Left lung (tissue), 10 donors: ENCODE results near the gene PLEKHG1. TPM values are rescaled to one million over a fixed set of nuclear protein-coding genes. Genes with fewer than 3 reads are reported as not detected.

Experiments used
- ATAC-seq: fragments of 200-7000 bp; cut with Tn5 transposase; one replicate; pipeline ENCODE4 v1.9.1; 2020; ENCODE audit warnings: moderate library complexity
- DNase-seq, 4 donors: peaks; one replicate each; pipeline ENCODE4 v3.0.0-alpha.2; 2013 to 2020
- H3K27ac ChIP-seq, 2 donors: fragments of 200-600 bp; sonication (generic) in 1 of 2; one replicate each; pipeline versions ENCODE4 v1.5.0 to v1.8.0; 2020 to 2021
- H3K27me3 ChIP-seq, 2 donors: fragments of 200-600 bp; sonication (generic) in 1 of 2; one replicate each; pipeline versions ENCODE4 v1.5.0 to v1.8.0; 2020 to 2021
- H3K36me3 ChIP-seq, 2 donors: fragments of 200-600 bp; sonication (generic) in 1 of 2; one replicate each; pipeline versions ENCODE4 v1.5.0 to v1.8.0; 2020 to 2021
- H3K4me1 ChIP-seq, 2 donors: fragments of 200-600 bp; one replicate each; pipeline ENCODE4 v1.8.0; 2021
- H3K4me3 ChIP-seq, 2 donors: fragments of 200-600 bp; sonication (generic) in 1 of 2; one replicate each; pipeline versions ENCODE4 v1.5.0 to v1.8.0; 2020 to 2021; ENCODE audit warnings: mild to moderate bottlenecking in 1 of 2
- H3K9me3 ChIP-seq, 2 donors: fragments of 200-600 bp; sonication (generic) in 1 of 2; one replicate each; pipeline versions ENCODE4 v1.5.0 to v1.8.0; 2020 to 2021
- CTCF ChIP-seq, 2 donors: fragments of 200-600 bp; sonication (generic) in 1 of 2; IDR thresholded peaks; one replicate each; pipeline versions ENCODE4 v1.5.0 to v1.8.0; 2021; ENCODE audit warnings: antibody characterized with exemption in 2 of 2
- intact Hi-C, 2 donors: fragments of 100-400 bp; cut with DNase I; formaldehyde crosslinking; loops; one replicate each; pipeline versions ENCODE4 v1.11.2 to v1.14.2; 2022
- polyA plus RNA-seq, 6 donors: library from polyadenylated mRNA; unstranded; fragments of 120-200 nt; gene quantifications; one replicate each; pipeline ENCODE4 v1.2.1, GENCODE V29; 2013; ENCODE audit not compliant: insufficient read length in 6 of 6
- total RNA-seq, 2 donors: library from RNA; stranded (reverse); fragmentation: NEBNext Ultra II Directional; extraction: Animal tissue kit (Norgen Biotek cat#: 25700); gene quantifications; one replicate each; pipeline ENCODE4 v1.2.1, GENCODE V29; 2021
- donor health status: DM: no; HTN: yes; CAD: no.
- donor health status: DM: no; HTN: no; CAD: no.

Gene PLEKHG1
- total and polyA plus RNA-seq, 8 donors = 16.7 to 34.2 (median 30.6) TPM

GRCh38 chr6:150638267-150638666 lies 38.6 kb downstream of the PLEKHG1 start:
- Histone ChIP-seq H3K4me3 (no peak overlapping the region), H3K4me1 (peaks cover 7 to 23% of the 10 kb centered on the region in 2 donors), H3K27ac (peak overlapping the region in 1 of 2 donors; percentile 55), H3K9me3 (no peaks in the 10 kb centered on the region), H3K36me3 (no peaks in the 10 kb centered on the region), H3K27me3 (no peaks in the 10 kb centered on the region)
- ATAC-seq = peak; percentile 65
- no peak for TF ChIP-seq CTCF (IDR thresholded peaks at IDR 0.05)
- no peak for DNase-seq
- intact Hi-C loops = no loop called here

- no peaks in the 10 kb centered on the region for H3K9me3 ChIP-seq
- no peak for TF ChIP-seq CTCF (IDR thresholded peaks at IDR 0.05)
- no peak overlapping the region for H3K4me3 ChIP-seq
- peaks cover 7 to 23% of the 10 kb centered on the region in 2 donors for H3K4me1 ChIP-seq
- ATAC-seq (peak; percentile 59), DNase-seq (no peak)
- no peaks in the 10 kb centered on the region for H3K36me3 ChIP-seq
- intact Hi-C loops = no loop called here
- H3K27ac ChIP-seq = peak overlapping the region in 1 of 2 donors; percentile 55
- H3K27me3 ChIP-seq = no peaks in the 10 kb centered on the region
These were observed 39.1 kb downstream of the PLEKHG1 start for GRCh38 chr6:150638765-150639164.

GRCh38 chr6:150639823-150640331 lies 40.2 kb downstream of the PLEKHG1 start:
- H3K27ac ChIP-seq = peak overlapping the region in 1 of 2 donors; percentile 55
- intact Hi-C loops = no loop called here
- no peak overlapping the region for H3K4me3 ChIP-seq
- peaks cover 7 to 23% of the 10 kb centered on the region in 2 donors for H3K4me1 ChIP-seq
- no peaks in the 10 kb centered on the region for H3K27me3 ChIP-seq
- no peaks in the 10 kb centered on the region for H3K36me3 ChIP-seq
- H3K9me3 ChIP-seq = no peaks in the 10 kb centered on the region
- TF ChIP-seq CTCF (IDR thresholded peaks at IDR 0.05) = no peak
- ATAC-seq (no peak), DNase-seq (peak in 1 of 4 donors; percentile 67)

- no peaks in the 10 kb centered on the region for H3K36me3 ChIP-seq
- intact Hi-C loops = no loop called here
- peaks cover 7 to 23% of the 10 kb centered on the region in 2 donors for H3K4me1 ChIP-seq
- H3K4me3 ChIP-seq = no peak overlapping the region
- H3K9me3 ChIP-seq = no peaks in the 10 kb centered on the region
- no peak for DNase-seq
- TF ChIP-seq CTCF (IDR thresholded peaks at IDR 0.05) = no peak
- H3K27ac ChIP-seq = peak overlapping the region in 1 of 2 donors; percentile 34
- peak; percentile 13 for ATAC-seq
- no peaks in the 10 kb centered on the region for H3K27me3 ChIP-seq
These were observed 41.0 kb downstream of the PLEKHG1 start for GRCh38 chr6:150640556-150641209.

- H3K9me3 ChIP-seq = no peaks in the 10 kb centered on the region
- H3K4me3 ChIP-seq = no peak overlapping the region
- intact Hi-C loops = no loop called here
- TF ChIP-seq CTCF (IDR thresholded peaks at IDR 0.05) = no peak
- no peak for DNase-seq
- no peaks in the 10 kb centered on the region for H3K27me3 ChIP-seq
- no peaks in the 10 kb centered on the region for H3K36me3 ChIP-seq
- ATAC-seq = peak; percentile 50
- peaks cover 7 to 23% of the 10 kb centered on the region in 2 donors for H3K4me1 ChIP-seq
- H3K27ac ChIP-seq = peak overlapping the region; percentile 33 to 34
These were observed 41.9 kb downstream of the PLEKHG1 start for GRCh38 chr6:150641398-150642139.
